ENCODE data around the gene ARHGAP22.

GRCh38 chr10:48470115-48470892, 134.6 kb downstream of the ARHGAP22 start:
- TF ChIP-seq CTCF (IDR thresholded peaks at IDR 0.05) (no peak), ZFX (IDR thresholded peaks at IDR 0.05; ENCODE audit: borderline replicate concordance) (no peak)
